ENCODE measurements around the gene RBM3.
A peak's percentile ranks its signal among the peaks of the same experiment; 100 is the strongest.
"Not testable (repeated sequence)": the region's sequence is repeated elsewhere in the genome, so short reads cannot be mapped to it uniquely, and the experiment has no call there.

Gene RBM3
- total RNA-seq, result 328 to 430 (median 366) reads per million in 4 donors

DNA sequence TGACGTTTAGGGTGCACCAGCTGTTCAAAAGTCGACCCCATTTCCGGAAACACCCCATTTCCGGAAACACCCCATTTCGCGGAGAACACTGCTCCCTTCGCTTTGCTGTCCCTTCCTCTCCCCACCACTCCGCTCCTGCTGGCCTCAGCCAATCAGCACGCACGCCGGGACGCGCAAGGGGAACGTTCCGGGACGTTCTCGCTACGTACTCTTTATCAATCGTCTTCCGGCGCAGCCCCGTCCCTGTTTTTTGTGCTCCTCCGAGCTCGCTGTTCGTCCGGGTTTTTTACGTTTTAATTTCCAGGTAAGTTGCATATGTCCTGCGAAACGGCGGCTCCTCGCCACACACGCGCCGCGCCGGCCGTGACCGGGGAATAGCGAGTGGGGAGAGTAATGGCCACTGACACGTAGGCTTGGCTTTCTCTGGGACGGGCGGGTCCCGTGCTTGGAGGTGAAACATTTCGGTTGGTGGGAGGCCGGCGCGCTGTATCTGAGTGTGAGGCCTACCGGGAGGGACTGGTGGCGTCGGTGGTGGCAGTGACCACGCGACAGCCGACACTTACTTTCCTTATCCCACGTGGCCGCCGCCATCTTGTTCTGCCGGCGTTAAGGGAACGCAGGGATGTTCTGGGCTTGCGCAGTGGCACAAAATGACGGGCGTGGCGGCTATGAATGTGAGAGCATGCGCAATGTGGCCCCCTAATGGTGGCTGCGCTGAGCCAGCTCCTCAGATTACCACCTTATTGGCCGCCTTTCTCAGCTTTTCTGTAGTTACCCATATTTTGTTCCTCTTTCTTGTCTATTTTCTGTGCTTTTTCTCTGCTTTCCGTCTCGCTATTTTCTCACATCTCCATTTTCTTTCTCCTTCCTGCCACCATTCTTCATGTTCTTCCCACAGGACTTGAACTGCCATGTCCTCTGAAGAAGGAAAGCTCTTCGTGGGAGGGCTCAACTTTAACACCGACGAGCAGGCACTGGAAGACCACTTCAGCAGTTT, at the start of gene RBM3:
Gene RBM3 (plus strand): TSS at position 215 of the 997 bp plus-strand sequence. CDS start 697 bp downstream, at position 912.
- DNase-seq, result peak; percentile 80 to 96 (median 87)

DNA sequence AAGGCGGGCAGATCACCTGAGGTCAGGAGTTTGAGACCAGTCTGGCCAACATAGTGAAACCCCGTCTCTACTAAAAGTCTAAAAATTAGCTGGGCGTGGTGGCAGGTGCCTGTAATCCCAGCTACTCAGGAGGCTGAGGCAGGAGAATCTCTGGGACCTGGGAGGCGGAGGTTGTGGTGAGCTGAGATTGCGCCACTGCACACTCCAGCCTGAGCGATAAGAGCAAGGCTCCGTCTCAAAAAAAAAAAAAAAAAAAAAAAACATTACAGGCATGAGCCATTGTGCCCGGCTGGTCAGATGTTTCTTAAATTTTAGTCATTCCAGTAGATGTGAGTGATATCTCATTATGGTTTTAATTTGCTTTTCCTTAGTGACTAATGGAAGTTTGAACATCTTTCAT, 48.4 kb upstream of the RBM3 start:
- DNase-seq, result not testable (repeated sequence)

DNA sequence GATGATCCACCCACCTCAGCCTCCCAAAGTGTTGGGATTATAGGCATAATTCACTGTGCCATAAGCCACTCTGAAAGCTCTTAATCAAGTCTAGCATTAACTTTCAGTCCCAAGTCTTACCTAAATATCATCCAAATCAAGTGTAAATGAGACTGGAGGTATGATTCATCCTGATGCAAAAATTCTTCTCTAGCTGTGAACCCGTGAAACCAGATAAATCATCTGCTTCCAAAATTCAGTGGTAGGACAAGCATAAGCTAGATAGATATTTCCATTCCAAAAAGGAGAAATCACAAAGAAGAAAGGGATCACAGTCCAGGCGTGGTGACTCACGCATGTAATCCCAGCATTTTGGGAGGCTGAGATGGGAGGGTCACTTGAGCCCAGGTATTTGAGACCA, 43.5 kb upstream of the RBM3 start:
- no peak for DNase-seq

DNA sequence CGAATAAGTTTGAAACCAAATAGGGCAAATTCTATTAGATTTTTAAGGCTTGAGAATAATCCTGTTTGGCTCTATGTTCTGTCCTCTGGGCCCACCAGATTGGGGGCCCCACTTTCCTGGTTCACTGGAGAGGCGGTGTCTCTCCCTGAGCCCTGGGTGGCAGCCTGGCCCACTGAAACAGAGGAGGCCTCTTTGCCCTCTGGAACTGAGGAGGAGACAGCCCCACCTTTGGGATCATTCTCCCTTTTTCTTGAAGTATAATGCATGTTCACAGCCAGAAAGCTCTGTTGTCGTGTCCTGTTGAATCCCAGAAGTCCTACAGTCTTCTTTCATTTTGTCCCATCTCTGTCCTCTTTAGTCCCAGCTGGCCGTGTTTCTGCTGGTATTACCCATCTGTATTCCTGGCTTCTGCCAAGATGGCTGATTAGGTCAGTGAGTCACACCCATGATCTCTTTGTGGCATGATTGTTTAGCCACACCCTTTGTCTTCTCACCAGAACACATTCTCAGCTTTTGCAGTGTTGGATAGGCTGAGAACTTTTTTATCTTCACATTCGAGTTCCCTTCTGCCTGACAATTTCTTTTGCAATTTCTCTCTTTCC, 42.8 kb upstream of the RBM3 start:
- peak in 1 of 5 donors; percentile 33 for DNase-seq

DNA sequence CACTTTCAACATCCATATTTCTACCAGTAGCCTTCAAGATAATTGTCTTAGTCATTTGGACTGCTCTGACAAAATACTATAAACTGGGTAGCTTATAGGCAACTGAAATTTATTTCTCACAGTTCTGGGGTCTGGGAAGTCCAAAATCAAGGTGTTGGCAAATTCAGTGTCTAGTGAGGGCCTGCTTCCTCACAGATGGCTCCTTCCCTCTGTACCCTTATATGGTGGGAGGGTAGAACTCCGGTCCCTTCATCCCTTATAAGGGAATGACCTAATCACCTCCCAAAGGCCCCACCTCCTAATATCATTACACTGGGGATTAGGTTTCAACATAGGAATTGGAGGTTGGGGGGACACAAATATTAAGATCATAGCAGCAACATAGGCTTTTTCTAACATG, 42.1 kb upstream of the RBM3 start:
- no peak for DNase-seq

DNA sequence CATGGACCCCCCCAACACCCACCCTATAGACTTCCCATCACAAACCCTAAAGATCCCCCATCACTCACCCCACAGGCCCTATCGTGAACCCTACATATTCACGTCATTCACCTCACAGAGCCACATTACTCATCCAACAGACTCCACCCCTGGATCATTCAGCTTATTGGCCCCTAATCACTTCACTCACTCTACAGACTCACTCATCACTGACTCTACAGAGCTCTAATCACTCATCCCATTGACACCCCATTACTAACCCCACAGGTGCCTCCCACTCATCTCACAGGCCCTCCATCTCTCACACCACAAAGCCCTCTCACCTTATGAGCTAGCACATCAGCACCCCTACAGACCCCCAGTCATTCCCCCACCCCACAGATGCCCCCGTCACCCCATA, 41.1 kb upstream of the RBM3 start:
- no peak for DNase-seq

DNA sequence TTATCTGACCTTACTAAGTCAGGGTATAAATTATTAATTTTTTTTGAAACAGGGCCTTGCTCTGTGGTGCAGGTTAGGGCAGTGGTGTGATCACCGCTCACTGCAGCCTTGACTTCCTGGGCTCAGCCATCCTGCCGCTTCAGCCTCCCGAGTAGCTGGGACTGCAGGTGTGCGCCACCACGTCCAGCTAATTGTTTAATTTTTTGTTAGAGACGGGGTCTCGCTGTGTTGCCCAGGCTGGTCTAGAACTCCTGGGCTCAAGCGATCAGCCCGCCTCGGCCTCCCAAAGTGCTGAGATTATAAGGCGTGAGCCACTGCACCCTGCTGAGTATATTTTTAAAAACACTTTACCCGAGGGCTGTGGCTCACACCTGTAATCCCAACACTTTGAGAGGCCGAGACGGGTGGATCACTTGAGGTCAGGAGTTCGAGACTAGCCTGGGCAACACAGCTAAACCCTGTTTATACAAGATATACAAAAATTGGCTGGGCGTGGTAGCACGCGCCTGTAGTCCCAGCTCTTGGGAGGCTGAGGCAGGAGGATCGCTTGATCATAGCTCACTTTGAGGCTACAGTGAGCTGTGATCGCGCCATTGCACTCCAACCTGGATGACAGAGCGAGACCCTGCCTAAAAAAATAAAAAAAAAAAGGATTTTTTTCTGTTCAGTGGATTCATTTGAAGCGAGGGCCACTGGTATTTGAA, 35.5 kb upstream of the RBM3 start:
- DNase-seq, result no peak

DNA sequence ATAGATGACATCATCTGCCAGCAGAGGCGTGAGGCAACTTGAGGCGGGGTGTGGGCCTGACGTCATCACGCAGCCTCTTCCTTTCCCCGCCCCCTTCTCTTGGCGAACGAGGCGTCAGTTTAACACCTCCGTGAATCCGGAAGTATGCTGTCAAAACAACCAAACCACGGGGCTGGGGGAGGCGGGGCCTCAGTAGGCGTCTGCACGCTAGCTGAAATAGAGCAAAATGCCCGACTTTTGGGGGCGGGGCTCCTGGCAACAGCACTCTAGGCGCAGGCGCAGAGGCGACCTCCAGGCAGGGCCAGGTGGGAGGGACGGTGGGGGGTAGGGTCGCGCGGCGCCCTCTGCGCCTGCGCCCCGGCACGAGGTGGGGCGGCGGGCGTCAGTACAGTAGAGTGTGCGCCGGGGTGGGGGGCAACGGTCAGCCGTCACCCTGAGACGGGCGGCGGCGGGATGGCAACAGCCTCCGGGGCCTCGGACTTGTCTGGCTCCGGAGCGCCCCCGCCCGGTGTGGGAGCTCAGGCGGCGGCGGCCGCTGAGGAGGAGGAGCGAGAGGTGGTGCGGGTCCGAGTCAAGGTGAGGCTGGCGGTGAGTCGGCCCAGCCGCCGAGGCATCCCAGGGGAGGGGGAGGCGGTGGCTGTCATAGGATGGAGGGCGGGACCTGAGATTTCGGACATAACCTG, 34.8 kb upstream of the RBM3 start, which contains the start of gene TBC1D25:
Gene TBC1D25 (plus strand): TSS at position 370 of the 683 bp plus-strand sequence. CDS start 84 bp downstream, at position 454.
- DNase-seq, result peak; percentile 94 to 98 (median 95)

DNA sequence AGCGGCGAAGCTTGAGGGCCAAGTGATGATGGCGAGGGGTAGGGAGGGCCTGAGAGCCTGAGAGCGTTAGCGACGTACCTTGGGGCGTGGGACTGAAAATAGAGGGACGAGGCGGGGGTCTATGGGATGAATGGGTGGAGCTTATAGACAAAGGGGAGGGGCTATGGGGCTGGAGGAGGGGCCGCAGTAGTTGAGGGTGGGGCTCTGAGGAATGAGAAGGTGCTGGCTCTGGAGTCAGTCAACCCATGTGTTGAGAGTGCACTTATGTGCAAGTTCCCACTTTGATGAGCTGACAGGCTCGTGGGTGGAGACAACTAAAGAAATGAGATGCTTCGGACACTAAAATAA, 34.3 kb upstream of the RBM3 start:
- peak in 4 of 5 donors; percentile 19 to 60 (median 37) for DNase-seq

DNA sequence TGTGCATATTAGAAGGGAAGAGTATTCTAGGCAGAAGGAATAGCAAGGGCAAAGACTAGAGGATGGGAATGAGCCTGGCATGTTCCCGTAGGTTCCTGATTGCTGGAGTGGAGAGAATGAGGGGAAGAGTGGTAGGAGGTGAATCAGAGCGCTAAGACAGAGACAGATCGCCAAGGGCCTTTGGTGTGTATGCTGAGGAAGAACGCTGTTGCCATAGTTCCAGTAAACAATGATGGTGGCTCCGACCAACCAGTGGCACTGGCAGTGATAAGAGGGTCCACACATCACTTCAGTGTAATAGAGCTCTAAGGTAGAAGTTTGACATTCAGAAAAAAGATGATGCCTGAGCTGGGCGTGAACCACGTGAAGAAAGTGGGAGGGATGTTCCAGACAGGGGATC, 33.8 kb upstream of the RBM3 start:
- no peak for DNase-seq

DNA sequence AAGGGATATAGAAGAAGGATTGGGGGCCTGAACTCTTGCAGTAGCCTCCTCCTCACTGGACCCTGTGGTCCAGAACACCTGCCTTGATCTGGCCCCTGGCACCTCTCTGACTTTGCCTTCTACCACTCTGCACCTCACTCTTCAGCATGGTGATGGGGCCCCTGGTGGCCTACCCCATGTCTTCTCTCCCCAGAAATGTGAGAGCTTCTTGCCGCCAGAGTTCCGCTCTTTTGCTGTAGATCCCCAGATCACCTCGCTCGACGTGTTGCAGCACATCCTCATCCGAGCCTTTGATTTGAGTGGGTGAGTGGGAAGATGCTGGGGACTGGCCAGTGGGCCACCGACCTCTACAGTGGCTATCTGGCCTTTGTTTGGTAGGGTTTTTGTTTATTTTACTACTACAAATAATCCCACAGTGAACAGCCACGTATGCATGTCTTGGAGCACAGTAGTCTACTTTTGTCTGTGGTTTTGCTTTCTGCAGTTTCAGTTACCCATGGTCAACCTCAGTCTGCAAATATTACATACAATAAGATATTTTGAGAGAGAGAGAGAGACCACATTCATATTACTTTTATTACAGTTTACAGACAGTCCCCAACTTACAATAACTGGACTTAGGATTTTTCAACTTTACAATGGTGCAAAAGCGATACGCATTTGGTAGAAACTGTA, 33.0 kb upstream of the RBM3 start:
- DNase-seq, result no peak

DNA sequence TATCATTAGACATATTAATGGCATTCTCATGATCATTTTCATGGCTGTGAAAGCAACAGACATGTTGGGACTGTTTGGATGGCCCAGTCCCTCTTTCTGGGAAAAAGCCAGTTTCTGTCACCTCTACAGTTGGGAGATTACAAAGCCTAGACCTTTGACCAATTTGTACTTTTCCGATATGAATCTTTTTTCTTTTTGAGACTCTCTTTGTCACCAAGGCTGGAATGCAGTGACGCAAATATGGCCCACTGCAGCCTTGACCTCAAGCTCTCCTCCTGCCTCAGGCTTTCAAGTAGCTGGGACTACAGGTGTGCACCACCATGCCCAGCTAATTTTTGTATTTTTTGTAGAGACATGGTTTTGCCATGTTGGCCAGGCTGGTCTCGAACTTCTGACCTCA, 25.4 kb upstream of the RBM3 start:
- DNase-seq, result no peak

DNA sequence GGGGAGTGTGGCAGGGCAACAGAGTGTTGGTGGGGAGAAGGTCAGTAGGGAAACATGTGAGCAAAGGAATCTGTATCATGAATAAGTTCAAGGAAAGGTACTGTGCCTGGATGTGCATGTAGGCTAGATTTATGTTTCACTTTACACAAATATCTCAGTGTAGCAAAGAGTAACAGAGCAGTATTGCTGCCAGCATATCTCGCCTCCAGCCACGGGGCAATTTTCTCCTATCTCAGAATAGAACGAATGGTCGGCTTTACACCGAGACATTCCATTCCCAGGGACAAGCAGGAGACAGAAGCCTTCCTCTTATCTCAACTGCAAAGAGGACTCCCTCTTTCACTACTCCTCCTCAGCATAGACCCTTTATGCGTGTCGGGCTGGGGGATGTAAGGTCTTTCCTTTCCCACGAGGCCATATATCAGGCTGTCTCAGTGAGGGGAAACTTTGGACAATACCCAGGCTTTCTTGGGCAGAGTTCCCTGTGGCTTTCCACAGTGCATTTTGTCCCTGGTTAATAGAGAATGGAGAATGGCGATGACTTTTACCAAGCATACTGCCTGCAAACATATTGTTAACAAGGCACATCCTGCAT, 18.5 kb upstream of the RBM3 start:
- not testable (repeated sequence) for DNase-seq

DNA sequence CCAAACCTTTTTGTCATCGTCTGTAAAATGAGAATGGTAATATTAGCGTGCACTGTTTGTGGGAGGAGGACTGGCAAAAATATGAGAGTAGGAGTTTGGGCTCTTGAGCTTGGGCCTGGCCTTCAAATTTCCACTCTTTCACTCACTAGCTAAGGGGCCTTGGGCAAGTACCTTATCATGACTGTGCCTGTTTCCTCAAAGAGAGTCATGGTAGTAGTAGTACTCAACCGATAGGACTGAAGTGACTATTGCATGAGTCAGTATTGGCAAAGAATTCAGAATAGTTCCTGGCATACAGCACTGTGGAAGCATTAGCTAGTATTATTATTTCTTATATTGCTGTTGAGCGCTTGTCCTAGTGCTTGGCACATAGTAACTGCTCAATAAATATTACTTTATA, 16.0 kb upstream of the RBM3 start:
- DNase-seq, result peak in 1 of 5 donors; percentile 12

DNA sequence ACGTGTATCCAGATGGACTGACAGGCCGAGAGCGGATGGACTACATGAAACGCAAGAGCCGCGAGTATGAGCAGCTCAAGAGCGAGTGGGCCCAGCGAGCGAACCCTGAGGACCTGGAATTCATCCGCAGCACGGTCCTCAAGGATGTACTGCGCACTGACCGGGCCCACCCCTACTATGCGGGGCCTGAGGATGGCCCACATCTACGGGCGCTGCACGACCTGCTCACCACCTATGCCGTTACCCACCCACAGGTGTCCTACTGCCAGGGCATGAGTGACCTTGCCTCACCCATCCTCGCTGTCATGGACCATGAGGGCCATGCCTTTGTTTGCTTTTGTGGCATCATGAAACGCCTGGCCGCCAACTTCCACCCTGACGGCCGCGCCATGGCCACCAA, 14.6 kb upstream of the RBM3 start:
- no peak for DNase-seq

DNA sequence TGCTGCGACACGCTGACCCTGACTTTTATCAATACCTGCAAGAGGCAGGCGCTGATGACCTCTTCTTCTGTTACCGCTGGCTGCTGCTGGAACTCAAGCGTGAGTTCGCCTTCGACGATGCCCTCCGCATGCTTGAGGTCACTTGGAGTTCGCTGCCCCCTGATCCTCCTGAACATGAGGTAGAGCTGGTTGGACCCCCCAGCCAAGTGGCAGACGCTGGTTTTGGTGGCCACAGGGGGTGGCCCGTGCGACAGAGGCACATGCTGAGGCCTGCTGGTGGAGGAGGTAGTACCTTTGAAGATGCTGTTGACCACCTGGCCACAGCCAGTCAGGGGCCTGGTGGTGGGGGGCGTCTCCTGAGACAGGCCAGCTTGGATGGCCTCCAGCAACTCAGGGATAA, 14.2 kb upstream of the RBM3 start:
- no peak for DNase-seq

DNA sequence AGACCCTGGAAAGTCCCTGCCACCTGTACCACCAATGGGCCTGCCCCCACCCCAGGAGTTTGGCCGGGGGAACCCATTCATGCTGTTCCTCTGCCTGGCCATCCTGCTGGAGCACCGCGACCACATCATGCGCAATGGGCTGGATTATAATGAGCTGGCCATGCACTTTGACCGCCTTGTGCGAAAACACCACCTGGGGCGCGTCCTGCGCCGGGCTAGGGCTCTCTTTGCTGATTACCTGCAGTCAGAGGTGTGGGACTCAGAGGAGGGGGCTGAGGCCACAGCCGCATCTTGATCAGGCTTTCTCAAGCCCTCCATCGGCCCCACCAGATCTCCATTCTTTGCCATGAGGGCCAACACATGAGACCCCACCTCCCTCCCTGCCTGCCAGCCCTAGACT, 13.6 kb upstream of the RBM3 start:
- no peak for DNase-seq

DNA sequence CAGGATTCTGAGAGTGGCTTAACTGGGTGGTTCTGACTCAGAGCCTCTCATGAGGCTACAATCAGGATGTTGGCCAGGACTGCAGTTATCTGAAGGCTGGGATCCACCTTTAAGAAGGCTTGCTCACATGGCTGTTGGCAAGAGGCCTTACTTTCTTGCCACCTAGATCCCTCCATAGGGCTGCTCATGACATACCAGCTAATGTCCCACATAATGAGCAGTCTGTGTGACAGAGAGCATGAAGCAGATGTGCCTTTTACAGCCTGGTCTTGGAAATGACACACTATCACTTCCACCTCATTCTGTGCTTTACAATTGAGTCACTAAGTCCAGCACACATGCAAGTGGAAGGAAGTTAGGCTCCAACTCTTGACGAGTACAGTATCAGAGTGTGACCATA, 4.3 kb upstream of the RBM3 start:
- peak in 1 of 5 donors; percentile 84 for DNase-seq

DNA sequence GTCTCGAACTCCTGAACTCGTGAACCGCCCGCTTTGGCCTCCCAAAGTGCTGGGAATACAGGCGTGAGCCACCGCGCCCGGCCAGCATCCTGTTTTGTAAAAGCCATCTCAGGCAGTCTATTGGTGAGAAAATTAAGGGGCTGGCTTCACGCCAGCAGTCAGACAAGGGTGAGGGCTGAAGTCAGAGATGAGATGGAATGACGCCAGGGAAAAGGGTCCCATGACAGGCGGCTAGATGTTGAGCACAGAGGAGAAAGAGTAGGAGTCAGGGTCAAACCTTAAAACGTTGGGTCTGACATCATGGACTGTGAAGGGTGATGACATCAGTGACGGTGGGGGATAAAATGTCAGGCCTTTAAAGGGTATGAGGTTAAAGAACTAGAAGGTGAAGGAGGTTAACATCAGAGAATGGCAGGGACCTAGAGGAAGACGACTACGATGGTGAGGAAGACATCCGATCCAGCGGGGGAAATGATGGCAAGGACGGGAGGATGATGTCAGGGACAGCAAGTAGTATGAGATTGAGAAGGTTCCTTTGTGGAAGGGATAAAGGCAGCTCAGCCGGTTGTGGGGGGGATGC, 504 bp upstream of the RBM3 start:
- DNase-seq, result peak in 1 of 5 donors; percentile 4

DNA sequence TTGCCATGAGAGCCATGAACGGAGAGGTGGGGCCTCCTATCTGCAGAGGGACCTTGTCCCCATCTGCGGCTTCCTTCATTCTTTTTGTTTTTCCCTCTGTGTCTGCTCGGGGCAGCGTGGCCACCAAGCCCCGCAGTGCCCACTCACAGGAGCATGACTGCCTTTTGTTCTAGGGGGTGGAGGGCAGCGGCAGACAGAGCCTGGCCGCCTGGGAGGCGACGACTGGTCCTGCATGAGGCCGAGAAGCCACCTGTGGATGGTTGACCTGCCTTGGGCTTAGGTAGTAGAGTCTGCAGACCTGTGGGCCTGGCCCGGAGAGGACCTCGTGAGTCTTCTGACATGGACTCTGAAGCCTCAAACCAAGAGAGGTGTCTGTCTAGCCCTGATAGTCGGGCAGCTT, 1.4 kb downstream of the RBM3 start:
- no peak for DNase-seq

DNA sequence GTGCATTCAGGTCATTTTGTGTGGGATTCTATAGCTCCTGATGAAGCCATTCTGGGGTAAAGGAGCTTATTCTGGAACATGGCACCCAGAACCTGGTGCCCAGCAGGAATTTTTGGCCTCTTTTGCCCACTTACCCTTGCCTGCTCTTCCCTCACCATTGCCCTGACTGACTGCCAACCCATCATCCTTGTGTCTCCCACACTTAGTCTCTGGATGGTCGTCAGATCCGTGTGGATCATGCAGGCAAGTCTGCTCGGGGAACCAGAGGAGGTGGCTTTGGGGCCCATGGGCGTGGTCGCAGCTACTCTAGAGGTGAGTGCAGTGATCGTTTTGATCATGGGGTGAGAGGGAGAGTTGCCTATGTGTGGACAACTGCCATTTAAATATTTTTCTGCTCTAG, 1.8 kb downstream of the RBM3 start:
- no peak for DNase-seq
